Sigmoid colon (tissue), 7 donors: ENCODE measurements around the gene KNDC1. TPM values are rescaled to one million over a fixed set of nuclear protein-coding genes. Genes with fewer than 3 reads are reported as not detected.

ENCODE experiments used
- DNase-seq: peaks from one replicate; pipeline ENCODE4 v3.0.0-alpha.2; 2019
- H3K27ac ChIP-seq, 4 donors: fragments of 200-600 bp; sonication (generic); one replicate each; pipeline ENCODE4 v1.5.1; 2016 to 2019; ENCODE audit warnings: mild to moderate bottlenecking in 1 of 4
- H3K27me3 ChIP-seq, 3 donors: fragments of 200-600 bp; sonication (generic); one replicate each; pipeline ENCODE4 v1.5.1; 2019; ENCODE audit warnings: mild to moderate bottlenecking in 1 of 3
- H3K36me3 ChIP-seq, 4 donors: fragments of 200-600 bp; sonication (generic); one replicate each; pipeline ENCODE4 v1.5.1; 2016 to 2019
- H3K4me1 ChIP-seq, 4 donors: fragments of 200-600 bp; sonication (generic); one replicate each; pipeline ENCODE4 v1.5.1; 2017 to 2019
- H3K4me3 ChIP-seq, 4 donors: fragments of 200-600 bp; sonication (generic); one replicate each; pipeline ENCODE4 v1.5.1; 2017 to 2019; ENCODE audit warnings: mild to moderate bottlenecking in 2 of 4, moderate library complexity in 1 of 4
- H3K9me3 ChIP-seq, 4 donors: fragments of 200-600 bp in 3 of 4; sonication (generic) in 3 of 4; one replicate each; pipeline versions ENCODE4 v1.5.1 to v1.6.1; 2013 to 2019
- EP300 ChIP-seq, 4 donors: sonication (generic); formaldehyde crosslinking; IDR thresholded peaks; one replicate each; pipeline ENCODE4 v1.6.1; 2017; ENCODE audit warnings: antibody characterized with exemption in 4 of 4
- POLR2A ChIP-seq, 2 donors: fragments of 450-650 bp; IDR thresholded peaks; one replicate each; pipeline ENCODE4 v1.6.1; 2016; ENCODE audit warnings: antibody characterized with exemption in 2 of 2, mild to moderate bottlenecking in 2 of 2, moderate library complexity in 2 of 2
- POLR2AphosphoS5 ChIP-seq, 4 donors: sonication (generic); formaldehyde crosslinking; IDR thresholded peaks; one replicate each; pipeline ENCODE4 v1.6.1; 2017; ENCODE audit warnings: antibody characterized with exemption in 4 of 4
- WGBS, 2 donors: extraction: QIAGEN DNeasy Blood & Tissue Kit; methylation state at CpG; one replicate each; pipeline ENCODE4 v1.1.7; 2013; 5-methylcytosine and 5-hydroxymethylcytosine counted together
- intact Hi-C: fragments of 100-400 bp; cut with DNase I; formaldehyde crosslinking; loops from one replicate; pipeline ENCODE4 v1.15.1; 2023
- polyA plus RNA-seq, 3 donors: library from polyadenylated mRNA; stranded (reverse); fragments of 200-250 nt; gene quantifications; one replicate each; pipeline ENCODE4 v1.2.3, GENCODE V29; 2013
- total RNA-seq, 4 donors: library from RNA; depleted of rRNA; stranded (reverse); fragments of >200 nt; gene quantifications; one replicate each; pipeline ENCODE4 v1.1.0, GENCODE V29; 2016
- TF ChIP-seq, protein P1 (sequence below), 4 experiments: fragments of 450-650 bp in 3 of 4; fragments of 200-600 bp in 1 of 4; IDR thresholded peaks; one replicate each; pipeline ENCODE4 v1.5.1; 2016 to 2019; ENCODE audit warnings: antibody characterized with exemption in 4 of 4, mild to moderate bottlenecking in 3 of 4, moderate library complexity in 2 of 4
- donor health status: healthy with polysubstance abuse.
- donor health status: Bipolar disorder and iron deficiency.
- donor health status: healthy.

Gene KNDC1
- total and polyA plus RNA-seq, 7 donors: under 0.01 to 1.9 (median 0.26) TPM; not detected in 1

DNA sequence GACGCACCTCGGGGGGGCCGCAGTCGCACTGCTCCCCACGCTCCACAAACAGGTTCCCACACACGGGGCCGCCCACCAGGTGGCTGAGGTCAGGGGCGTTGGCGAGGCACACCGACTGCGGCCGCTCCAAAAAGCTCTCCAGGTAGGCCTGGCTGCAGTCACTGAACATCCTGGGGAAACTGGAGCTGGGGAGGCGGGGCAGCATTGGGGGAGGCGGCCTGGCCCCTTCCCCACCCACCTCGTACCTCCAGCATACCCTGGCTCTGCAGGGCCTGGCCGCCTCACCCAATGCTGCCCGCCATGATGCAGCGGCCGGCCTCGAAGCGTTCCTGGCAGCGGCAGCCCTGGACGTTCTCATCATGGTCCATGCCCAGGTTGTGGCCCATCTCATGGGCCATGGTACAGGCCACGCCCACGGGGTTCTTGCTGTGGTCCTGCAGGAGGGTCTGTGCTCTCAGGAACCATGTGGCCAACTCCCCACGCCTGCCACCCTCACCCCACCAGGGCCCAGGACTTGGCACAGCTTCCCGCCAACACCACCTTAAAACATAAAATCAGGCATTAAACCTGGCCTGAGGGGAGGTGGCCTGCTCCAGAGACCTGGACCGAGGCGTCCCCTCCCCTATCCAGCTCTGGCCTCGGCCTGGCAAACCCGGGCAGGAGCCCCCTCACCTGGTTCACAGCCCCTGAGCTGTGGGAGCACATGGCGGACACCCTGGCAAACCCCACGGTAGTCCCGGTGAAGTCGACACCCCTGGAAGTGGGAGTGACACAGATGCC, 111.7 kb downstream of the KNDC1 start:
- no peaks in the 10 kb centered on the region for H3K36me3 ChIP-seq
- TF ChIP-seq EP300 (IDR thresholded peaks at IDR 0.05) (no peak), POLR2A (IDR thresholded peaks at IDR 0.05) (no peak), POLR2AphosphoS5 (IDR thresholded peaks at IDR 0.05) (no peak)
- TF ChIP-seq, protein P1, sequence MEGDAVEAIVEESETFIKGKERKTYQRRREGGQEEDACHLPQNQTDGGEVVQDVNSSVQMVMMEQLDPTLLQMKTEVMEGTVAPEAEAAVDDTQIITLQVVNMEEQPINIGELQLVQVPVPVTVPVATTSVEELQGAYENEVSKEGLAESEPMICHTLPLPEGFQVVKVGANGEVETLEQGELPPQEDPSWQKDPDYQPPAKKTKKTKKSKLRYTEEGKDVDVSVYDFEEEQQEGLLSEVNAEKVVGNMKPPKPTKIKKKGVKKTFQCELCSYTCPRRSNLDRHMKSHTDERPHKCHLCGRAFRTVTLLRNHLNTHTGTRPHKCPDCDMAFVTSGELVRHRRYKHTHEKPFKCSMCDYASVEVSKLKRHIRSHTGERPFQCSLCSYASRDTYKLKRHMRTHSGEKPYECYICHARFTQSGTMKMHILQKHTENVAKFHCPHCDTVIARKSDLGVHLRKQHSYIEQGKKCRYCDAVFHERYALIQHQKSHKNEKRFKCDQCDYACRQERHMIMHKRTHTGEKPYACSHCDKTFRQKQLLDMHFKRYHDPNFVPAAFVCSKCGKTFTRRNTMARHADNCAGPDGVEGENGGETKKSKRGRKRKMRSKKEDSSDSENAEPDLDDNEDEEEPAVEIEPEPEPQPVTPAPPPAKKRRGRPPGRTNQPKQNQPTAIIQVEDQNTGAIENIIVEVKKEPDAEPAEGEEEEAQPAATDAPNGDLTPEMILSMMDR (IDR thresholded peaks at IDR 0.05): no peak
- WGBS, 2 donors: 81 to 88% methylated on average over 35 of the region's 35 CpGs

DNA sequence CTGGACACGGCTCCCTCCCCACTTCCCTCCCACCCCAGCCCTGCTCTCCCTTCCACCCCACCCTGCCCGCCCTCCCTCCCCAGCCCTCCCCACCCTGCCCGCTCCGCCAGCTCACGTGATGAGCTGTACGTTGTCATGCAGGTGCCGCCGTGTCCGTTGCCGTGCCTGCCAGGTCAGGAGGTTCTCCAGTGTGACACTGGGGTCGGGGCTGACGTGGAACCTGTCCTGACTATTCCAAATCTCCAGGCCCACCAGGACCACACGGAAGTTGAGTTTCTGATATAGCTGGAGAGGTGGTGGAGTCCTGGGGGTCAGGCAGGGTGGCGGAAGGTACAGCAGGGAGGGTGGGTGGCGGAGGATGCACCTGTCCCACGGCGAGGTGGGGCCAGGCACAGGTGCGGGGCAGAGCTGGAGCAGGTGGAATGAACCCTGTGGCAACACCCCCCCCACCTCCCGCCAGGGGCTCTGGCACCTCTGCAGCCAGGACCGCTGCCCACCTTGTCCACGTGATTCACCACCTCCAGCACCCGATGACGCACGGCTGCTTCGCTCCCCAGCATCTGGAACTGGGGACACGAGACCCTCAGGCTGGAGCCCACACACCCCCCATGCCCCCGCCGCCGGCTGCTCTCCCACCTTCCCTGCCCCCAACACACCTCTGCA, 112.4 kb downstream of the KNDC1 start:
- no peak for DNase-seq
- Histone ChIP-seq H3K4me3 (no peak overlapping the region), H3K36me3 (no peaks in the 10 kb centered on the region), H3K4me1 (peaks cover 0 to 15% (median 10%) of the 10 kb centered on the region in 4 donors), H3K27me3 (peaks cover 15 to 26% (median 17%) of the 10 kb centered on the region in 3 donors), H3K27ac (no peak overlapping the region), H3K9me3 (no peaks in the 10 kb centered on the region)
- 82 to 89% methylated on average over 29 of the region's 29 CpGs for WGBS, 2 donors
- intact Hi-C loops: no loop called here
- TF ChIP-seq POLR2A (IDR thresholded peaks at IDR 0.05) (no peak), EP300 (IDR thresholded peaks at IDR 0.05) (no peak), POLR2AphosphoS5 (IDR thresholded peaks at IDR 0.05) (no peak)
- TF ChIP-seq, protein P1 (IDR thresholded peaks at IDR 0.05): no peak

More for the DNA sequence above, 111.7 kb downstream of the KNDC1 start:
- Histone ChIP-seq H3K4me3 (no peak overlapping the region), H3K4me1 (peaks cover 0 to 8% (median 5%) of the 10 kb centered on the region in 4 donors), H3K9me3 (no peaks in the 10 kb centered on the region), H3K27me3 (peaks cover 7 to 19% (median 10%) of the 10 kb centered on the region in 3 donors), H3K27ac (no peak overlapping the region)
- DNase-seq: no peak
- intact Hi-C loops: no loop called here

DNA sequence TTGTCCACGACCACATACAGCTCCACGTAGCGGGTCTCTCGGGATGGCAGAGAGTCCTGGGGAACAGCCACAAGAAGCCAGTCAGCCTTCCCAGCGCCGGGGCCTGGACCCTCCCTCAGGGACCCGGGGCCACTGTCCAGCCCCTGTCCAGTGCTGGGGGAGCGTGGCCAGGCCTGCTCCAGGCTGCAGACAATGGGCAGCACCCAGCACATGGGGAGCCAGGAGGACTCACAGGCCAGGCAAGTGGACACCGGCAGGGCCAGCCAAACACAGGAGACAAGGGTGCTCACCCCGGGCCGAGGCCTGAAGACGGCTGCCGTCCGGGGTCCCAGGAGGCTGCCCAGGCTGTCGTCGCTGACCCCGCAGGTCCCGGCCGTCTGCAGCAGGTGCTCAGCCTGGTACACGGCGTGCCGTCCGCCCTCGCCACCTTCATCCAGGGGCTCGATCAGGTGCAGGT, 113.0 kb downstream of the KNDC1 start:
- H3K4me3 ChIP-seq: no peak overlapping the region
- TF ChIP-seq POLR2AphosphoS5 (IDR thresholded peaks at IDR 0.05): no peak
- TF ChIP-seq, protein P1 (IDR thresholded peaks at IDR 0.05): no peak
- TF ChIP-seq POLR2A (IDR thresholded peaks at IDR 0.05): no peak
- TF ChIP-seq EP300 (IDR thresholded peaks at IDR 0.05): no peak
- peaks cover 17 to 29% (median 17%) of the 10 kb centered on the region in 3 donors for H3K27me3 ChIP-seq
- H3K27ac ChIP-seq: no peak overlapping the region
- WGBS, 2 donors: 90 to 94% methylated on average over 25 of the region's 25 CpGs
- H3K36me3 ChIP-seq: no peaks in the 10 kb centered on the region
- intact Hi-C loops: no loop called here
- DNase-seq: no peak
- H3K9me3 ChIP-seq: no peaks in the 10 kb centered on the region
- H3K4me1 ChIP-seq: peaks cover 0 to 15% (median 10%) of the 10 kb centered on the region in 4 donors

DNA sequence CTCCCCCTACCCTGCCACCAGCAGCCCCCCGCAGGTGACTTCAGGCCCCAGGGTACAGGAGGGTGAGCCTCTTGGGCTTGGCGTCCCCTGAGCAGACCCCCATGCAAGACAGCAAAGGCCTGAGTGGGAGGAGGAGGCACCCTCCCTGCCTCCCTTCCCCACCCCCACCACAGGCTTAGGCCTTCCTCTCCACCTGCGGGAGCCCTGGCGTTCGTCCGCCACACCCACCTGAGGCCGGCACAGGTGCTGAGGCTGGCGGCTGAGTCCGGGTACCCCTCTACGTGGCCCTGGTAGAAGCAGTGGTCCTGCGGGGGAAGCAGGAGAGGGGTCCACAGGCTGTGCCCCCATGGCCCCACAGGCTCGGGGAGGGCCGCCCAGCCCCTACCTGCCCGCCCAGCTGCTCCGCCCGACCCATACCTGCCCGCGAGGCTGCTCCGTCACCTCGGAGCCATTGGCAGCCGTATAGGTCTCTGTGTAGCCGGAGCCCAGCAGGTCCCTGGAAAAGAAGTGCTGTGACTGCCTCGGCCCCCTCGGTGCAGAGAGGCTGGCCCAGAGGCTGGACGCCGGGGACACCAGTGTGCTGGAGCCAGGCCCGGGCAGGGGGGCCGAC, 113.6 kb downstream of the KNDC1 start:
- TF ChIP-seq, protein P1 (IDR thresholded peaks at IDR 0.05): no peak
- TF ChIP-seq EP300 (IDR thresholded peaks at IDR 0.05) (no peak), POLR2AphosphoS5 (IDR thresholded peaks at IDR 0.05) (no peak), POLR2A (IDR thresholded peaks at IDR 0.05) (no peak)
- WGBS, 2 donors: 30 to 83% methylated on average over 28 of the region's 28 CpGs
- no peak overlapping the region for H3K4me3 ChIP-seq
- no peak overlapping the region for H3K27ac ChIP-seq
- H3K36me3 ChIP-seq: peaks cover 0 to under 1% (median 0%) of the 10 kb centered on the region in 4 donors
- H3K4me1 ChIP-seq: peaks cover 0 to 15% (median 10%) of the 10 kb centered on the region in 4 donors
- peaks cover 17 to 29% (median 17%) of the 10 kb centered on the region in 3 donors for H3K27me3 ChIP-seq
- no peaks in the 10 kb centered on the region for H3K9me3 ChIP-seq
- intact Hi-C loops: no loop called here
- DNase-seq: no peak
